Epithelial cell of esophagus (primary cell): ENCODE measurements around the gene ABTB2.
A peak's percentile ranks its signal among the peaks of the same experiment; 100 is the strongest.

ENCODE experiments used
- DNase-seq: peaks from one replicate; pipeline ENCODE4 v3.0.0; 2010; ENCODE audit warnings: low read depth
- H3K4me3 ChIP-seq: 2 replicates; pipeline ENCODE4 v1.5.1; 2011; ENCODE audit warnings: mild to moderate bottlenecking, low read length, control low read depth
- CTCF ChIP-seq: IDR thresholded peaks from 2 replicates; pipeline ENCODE4 v1.5.1; 2011; ENCODE audit warnings: low read depth, mild to moderate bottlenecking, low read length, control low read depth, inconsistent platforms; ENCODE audit not compliant: insufficient read depth; ENCODE audit errors: missing control alignments

ABTB2 gene

GRCh38 chr11:34207487-34208180 lies 150.2 kb downstream of the ABTB2 start:
- no peak for DNase-seq
- TF ChIP-seq CTCF = no peak
- no peak overlapping the region for H3K4me3 ChIP-seq

- no peak overlapping the region for H3K4me3 ChIP-seq
- no peak for TF ChIP-seq CTCF
- DNase-seq = no peak
Observed at GRCh38 chr11:34206407-34207300, 151.2 kb downstream of the ABTB2 start.

DNA sequence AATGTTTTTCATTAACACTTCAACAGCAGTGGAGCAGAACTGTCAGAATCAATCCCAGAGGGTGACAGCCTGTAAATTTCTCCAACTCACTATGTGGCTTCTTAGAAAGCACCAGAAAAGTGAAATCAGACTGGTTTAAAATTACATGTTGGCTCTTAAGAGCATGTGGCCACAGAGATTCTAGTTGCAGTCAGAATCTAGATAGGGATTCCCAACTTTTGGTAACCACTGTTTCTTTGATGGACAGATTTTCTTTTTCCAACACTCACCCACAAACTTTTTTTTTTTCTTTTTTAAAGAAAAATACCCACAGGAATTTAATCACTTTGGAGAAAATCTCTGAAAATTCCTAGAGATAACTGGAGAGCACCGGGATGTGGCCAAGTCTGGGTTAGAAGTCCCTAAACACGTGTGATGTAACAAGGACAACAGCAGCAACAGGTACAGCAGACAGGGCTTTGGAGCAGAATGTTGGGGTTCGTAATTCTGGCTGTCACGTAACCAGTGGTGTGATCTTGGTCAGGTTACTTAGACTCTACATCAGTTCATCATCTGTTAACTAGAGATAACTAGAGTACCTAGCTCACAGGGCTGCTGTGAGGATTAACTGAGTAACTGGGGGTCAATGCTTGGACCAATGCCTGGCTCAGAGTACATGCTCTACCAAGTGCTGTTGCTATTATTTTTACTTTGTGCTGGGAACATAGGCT lies 152.3 kb downstream of the ABTB2 start:
- no peak for DNase-seq
- no peak for TF ChIP-seq CTCF
- no peak overlapping the region for H3K4me3 ChIP-seq

- TF ChIP-seq CTCF = no peak
- peak; percentile 98 for DNase-seq
Observed at GRCh38 chr11:34204396-34205279, 153.2 kb downstream of the ABTB2 start.

GRCh38 chr11:34203377-34203871 lies 154.4 kb downstream of the ABTB2 start:
- DNase-seq = no peak
- no peak overlapping the region for H3K4me3 ChIP-seq
- TF ChIP-seq CTCF = no peak

More at GRCh38 chr11:34204396-34205279, 153.2 kb downstream of the ABTB2 start:
- no peak overlapping the region for H3K4me3 ChIP-seq

GRCh38 chr11:34201129-34201528 lies 156.7 kb downstream of the ABTB2 start:
- TF ChIP-seq CTCF = no peak
- DNase-seq = no peak
- no peak overlapping the region for H3K4me3 ChIP-seq
